GM18508 (cell line): Measurements from ENCODE around the gene CCDC187.
"Not testable (repeated sequence)": the region's sequence is repeated elsewhere in the genome, so short reads cannot be mapped to it uniquely, and the experiment has no call there.

Source experiments
- ATAC-seq: cut with Tn5 transposase; IDR thresholded peaks from one replicate; pipeline ENCODE4 v1.9.1; 2021; ENCODE audit warnings: moderate number of reproducible peaks; ENCODE audit not compliant: insufficient read depth, unreplicated experiment

The CCDC187 gene

GRCh38 chr9:136328622-136329041, 24.7 kb upstream of the CCDC187 start:
- ATAC-seq, result no peak

GRCh38 chr9:136328011-136328621, 24.2 kb upstream of the CCDC187 start:
- ATAC-seq, result no peak

- no peak for ATAC-seq
Measured at GRCh38 chr9:136327304-136327974, 23.5 kb upstream of the CCDC187 start, which contains the start of gene GPSM1. Gene GPSM1 (plus strand): TSS chr9:136327539. CDS start chr9:136327696, 157 bp downstream.

GRCh38 chr9:136326761-136327303, 22.9 kb upstream of the CCDC187 start:
- ATAC-seq, result no peak

- no peak for ATAC-seq
Measured at GRCh38 chr9:136326061-136326760, 22.3 kb upstream of the CCDC187 start.

- no peak for ATAC-seq
Measured at GRCh38 chr9:136325358-136325757, 21.5 kb upstream of the CCDC187 start.

- no peak for ATAC-seq
Measured at GRCh38 chr9:136324501-136325300, 20.8 kb upstream of the CCDC187 start.

GRCh38 chr9:136323371-136323789, 19.5 kb upstream of the CCDC187 start:
- ATAC-seq, result no peak

GRCh38 chr9:136322756-136323330, 18.9 kb upstream of the CCDC187 start:
- ATAC-seq, result no peak

- no peak for ATAC-seq
Measured at GRCh38 chr9:136321561-136321960, 17.7 kb upstream of the CCDC187 start.

GRCh38 chr9:136320972-136321371, 17.1 kb upstream of the CCDC187 start:
- not testable (repeated sequence) for ATAC-seq

- ATAC-seq, result not testable (repeated sequence)
Measured at GRCh38 chr9:136319955-136320354, 16.1 kb upstream of the CCDC187 start.

- not testable (repeated sequence) for ATAC-seq
Measured at GRCh38 chr9:136319244-136319643, 15.3 kb upstream of the CCDC187 start.

GRCh38 chr9:136318776-136319241, 14.9 kb upstream of the CCDC187 start:
- no peak for ATAC-seq

GRCh38 chr9:136318111-136318775, 14.3 kb upstream of the CCDC187 start:
- no peak for ATAC-seq

- no peak for ATAC-seq
Measured at GRCh38 chr9:136317695-136318094, 13.8 kb upstream of the CCDC187 start.

- no peak for ATAC-seq
Measured at GRCh38 chr9:136316896-136317676, 13.2 kb upstream of the CCDC187 start.

GRCh38 chr9:136316271-136316751, 12.4 kb upstream of the CCDC187 start:
- no peak for ATAC-seq
